ENCODE results near the gene GDPD4.

Gene GDPD4

GRCh38 chr11:77236901-77237300, 64.6 kb downstream of the GDPD4 start:
- no peak for DNase-seq

GRCh38 chr11:77233011-77233410, 68.5 kb downstream of the GDPD4 start:
- DNase-seq: no peak

GRCh38 chr11:77232242-77232641, 69.2 kb downstream of the GDPD4 start:
- no peak for DNase-seq

GRCh38 chr11:77231800-77232199, 69.7 kb downstream of the GDPD4 start:
- DNase-seq: no peak

GRCh38 chr11:77230878-77231605, 70.4 kb downstream of the GDPD4 start:
- no peak for DNase-seq

GRCh38 chr11:77223797-77224196, 77.7 kb downstream of the GDPD4 start:
- no peak for DNase-seq

GRCh38 chr11:77217156-77217555, 84.3 kb downstream of the GDPD4 start:
- DNase-seq: no peak

GRCh38 chr11:77215106-77215505, 86.4 kb downstream of the GDPD4 start:
- DNase-seq: no peak

- no peak for DNase-seq
These were observed 86.9 kb downstream of the GDPD4 start for GRCh38 chr11:77214557-77214956.

- no peak for DNase-seq
These were observed 87.7 kb downstream of the GDPD4 start for GRCh38 chr11:77213589-77214428.

GRCh38 chr11:77213029-77213579, 88.4 kb downstream of the GDPD4 start:
- DNase-seq: no peak

GRCh38 chr11:77212314-77213007, 89.0 kb downstream of the GDPD4 start:
- DNase-seq: no peak

GRCh38 chr11:77211594-77212251, 89.8 kb downstream of the GDPD4 start:
- no peak for DNase-seq

GRCh38 chr11:77211040-77211451, 90.4 kb downstream of the GDPD4 start:
- DNase-seq: no peak

- no peak for DNase-seq
These were observed 91.8 kb downstream of the GDPD4 start for GRCh38 chr11:77209663-77210062.

- DNase-seq: no peak
These were observed 93.0 kb downstream of the GDPD4 start for GRCh38 chr11:77208535-77208934.

- DNase-seq: no peak
These were observed 93.7 kb downstream of the GDPD4 start for GRCh38 chr11:77207618-77208313.

- DNase-seq: no peak
These were observed 94.4 kb downstream of the GDPD4 start for GRCh38 chr11:77207019-77207485.

- no peak for DNase-seq
These were observed 95.0 kb downstream of the GDPD4 start for GRCh38 chr11:77206264-77207018.

GRCh38 chr11:77205467-77206263, 95.8 kb downstream of the GDPD4 start:
- no peak for DNase-seq

All from right kidney (tissue), 1 donor.